Activated T-cell treated with anti-CD3 and anti-CD28 coated beads for 48 hours (primary cell): Measurements from ENCODE around the gene DMKN.
A peak's percentile ranks its signal among the peaks of the same experiment; 100 is the strongest.

Source experiments
- DNase-seq: peaks from one replicate; pipeline ENCODE4 v3.0.0-alpha.2; 2020; ENCODE audit warnings: low read depth

The DMKN gene, protein sequence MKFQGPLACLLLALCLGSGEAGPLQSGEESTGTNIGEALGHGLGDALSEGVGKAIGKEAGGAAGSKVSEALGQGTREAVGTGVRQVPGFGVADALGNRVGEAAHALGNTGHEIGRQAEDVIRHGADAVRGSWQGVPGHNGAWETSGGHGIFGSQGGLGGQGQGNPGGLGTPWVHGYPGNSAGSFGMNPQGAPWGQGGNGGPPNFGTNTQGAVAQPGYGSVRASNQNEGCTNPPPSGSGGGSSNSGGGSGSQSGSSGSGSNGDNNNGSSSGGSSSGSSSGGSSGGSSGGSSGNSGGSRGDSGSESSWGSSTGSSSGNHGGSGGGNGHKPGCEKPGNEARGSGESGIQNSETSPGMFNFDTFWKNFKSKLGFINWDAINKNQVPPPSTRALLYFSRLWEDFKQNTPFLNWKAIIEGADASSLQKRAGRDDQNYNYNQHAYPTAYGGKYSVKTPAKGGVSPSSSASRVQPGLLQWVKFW

DNA sequence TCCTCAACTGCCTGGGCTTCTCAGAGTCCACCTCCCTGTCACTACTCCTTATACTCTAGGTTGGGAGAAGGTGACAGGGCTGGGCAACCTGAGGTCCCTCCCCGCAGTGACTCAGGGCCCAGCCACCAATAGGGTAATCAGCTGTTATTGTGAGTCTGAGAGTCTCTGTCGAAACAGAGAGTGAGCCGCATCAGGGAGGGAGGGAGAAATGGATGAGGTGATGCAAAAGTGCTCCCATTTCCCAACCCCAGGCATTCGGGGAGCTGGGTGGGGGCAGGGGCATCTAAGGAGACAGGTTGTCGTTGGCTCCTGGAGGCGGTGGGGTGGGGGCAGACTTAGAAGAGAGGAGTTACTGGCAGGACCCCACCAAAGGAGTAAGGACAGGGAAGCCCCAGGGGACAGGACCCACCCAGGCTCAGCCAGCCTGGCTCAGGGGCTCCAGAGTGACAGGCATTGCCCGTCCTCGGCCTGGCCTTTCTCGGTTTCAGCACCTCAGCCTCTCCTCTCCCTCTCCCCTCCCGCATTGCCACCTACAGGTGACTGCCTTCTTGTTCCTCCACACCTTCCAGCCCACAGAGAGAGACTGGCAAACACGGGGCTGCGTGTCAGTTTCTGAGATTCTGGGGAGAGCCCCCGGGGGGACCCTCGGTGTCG is at the start of gene DMKN:
Gene DMKN, minus strand, starts transcription at position 22 of the 654 bp plus-strand sequence. CDS start 174 bp downstream, outside the sequence.
- no peak for DNase-seq

DNA sequence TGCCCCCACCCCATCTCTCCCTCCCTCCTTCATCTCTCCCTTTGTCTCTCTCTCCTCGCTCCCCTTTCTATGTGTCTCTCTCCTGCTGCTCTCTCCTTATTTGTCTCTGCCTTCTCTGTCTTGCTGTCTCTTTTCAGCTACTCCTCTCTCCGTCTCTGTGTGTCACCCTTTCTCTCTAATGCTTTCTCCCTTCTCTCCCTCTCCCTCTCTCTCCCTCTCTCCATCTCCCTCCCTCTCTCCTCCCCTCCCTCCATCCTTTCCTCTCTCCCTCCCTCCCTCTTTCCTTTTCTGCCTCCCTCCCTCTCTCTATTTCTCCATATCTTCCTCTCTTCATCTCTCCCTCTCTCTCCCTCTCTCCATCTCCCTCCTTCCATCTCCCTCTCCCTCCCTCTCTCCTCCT is 49.3 kb upstream of the DMKN start:
- DNase-seq: no peak

DNA sequence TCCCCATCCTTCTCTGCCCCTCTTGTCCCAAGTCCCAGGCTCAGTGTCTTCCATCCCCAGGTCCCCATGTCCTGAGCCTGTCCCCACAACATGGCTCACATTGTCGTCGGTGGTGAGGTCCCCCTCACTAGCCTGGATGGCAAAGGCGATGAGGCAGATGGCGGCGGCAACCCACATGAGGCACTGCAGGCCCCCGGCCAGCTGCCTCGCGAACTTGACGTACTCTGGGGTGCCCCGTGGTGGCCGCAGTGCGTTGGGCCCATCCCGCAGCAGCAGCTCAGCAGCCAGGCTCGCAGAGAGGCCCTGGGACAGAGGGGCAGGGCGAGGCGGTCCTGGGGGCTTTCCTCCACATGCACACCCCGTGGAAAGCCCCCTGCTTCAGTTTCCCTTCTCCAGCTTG is 48.9 kb upstream of the DMKN start:
- no peak for DNase-seq

DNA sequence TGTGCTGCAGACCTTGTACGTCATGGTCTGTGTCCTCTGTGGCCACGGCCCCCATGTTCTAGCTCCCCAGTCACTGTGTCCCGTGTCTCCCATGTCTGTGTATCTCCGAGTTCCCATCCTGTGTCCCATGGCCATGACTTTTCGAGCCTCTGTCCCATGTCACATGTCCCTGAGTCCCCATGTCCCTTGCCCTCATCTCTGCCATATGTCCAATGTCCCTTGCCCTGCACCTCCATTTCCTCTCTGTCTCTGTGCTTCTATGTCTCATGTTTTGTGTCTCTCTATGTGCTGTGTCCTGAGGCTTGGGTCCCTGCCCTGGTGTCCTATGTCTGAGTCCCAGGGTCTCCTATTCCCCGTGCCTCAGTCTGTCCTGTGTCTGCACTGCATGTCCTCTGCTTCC is 48.0 kb upstream of the DMKN start:
- DNase-seq: no peak

DNA sequence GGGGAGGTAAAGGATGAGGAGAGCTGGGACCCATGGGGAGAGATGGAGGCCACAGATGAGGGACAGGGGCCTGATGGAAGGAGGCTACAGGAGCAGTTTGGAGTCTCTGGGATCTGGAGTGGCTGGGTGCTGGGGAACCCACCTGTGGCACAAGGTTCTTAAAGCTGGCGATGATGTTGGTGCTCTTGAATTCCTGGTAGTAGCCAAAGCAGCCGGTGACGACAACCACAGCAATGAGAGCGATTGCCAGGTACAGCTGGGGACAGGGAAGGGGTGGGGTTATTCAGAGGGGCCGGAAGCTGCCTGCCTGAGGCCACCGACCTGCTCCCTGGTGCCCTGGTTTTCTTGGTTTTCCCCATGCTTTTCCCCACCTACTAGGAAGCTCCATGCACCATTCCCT is 47.2 kb upstream of the DMKN start:
- DNase-seq: no peak

DNA sequence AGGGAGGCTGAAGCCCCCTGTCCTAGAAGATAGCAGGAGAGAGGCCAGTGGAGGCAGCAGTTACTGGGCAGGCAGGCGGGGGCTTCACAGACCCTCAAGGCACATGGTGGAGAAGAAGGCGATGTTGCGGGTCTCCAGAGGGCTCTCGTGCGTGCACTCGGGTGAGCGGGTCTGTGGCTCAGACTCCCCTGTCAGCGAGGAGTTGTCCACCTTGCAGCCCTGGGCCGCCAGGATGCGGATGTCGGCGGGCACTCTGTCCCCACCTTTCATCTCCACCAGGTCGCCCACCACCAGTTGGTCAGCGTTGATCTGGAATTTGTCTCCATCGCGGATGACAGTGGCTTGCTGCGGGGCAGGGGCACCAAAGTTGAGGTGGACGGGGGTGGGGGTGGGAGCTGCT is 46.8 kb upstream of the DMKN start:
- no peak for DNase-seq

DNA sequence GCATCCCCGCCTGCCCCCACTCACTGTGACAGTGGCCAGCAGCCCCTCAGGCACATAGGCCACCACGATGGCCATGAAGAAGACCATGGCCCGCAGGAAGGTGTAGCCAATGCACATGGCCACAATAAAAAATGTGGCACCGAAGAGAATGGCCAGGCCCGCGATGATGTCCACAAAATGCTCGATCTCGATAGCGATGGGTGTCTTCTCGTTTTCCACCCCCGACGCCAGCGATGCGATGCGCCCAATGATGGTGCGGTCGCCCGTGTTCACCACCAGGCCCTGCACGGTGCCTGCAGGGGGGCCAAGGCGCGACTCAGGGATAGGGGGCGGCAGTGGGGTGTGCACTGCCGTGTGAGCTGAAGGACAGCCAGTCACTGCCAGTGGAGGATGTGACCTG is 46.3 kb upstream of the DMKN start:
- no peak for DNase-seq

DNA sequence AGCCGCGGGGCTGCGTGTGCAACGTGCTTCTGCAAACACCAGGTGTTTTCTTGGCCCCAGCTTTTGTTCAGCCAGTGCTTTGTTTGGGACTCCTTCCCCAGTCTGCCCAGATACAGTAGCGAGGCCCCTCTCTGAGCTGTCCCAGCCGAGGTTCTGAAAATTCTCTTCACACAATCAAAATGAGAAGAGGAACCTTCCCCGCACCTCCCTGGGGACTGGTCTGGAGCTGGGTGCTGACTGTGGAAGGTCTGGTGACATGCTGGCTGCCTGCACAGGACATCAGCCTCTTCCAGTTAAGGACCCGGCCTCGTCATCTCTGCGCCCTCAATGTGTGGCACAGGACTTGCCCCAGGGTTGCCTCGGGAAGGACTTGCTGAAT is 45.8 kb upstream of the DMKN start:
- DNase-seq: no peak

DNA sequence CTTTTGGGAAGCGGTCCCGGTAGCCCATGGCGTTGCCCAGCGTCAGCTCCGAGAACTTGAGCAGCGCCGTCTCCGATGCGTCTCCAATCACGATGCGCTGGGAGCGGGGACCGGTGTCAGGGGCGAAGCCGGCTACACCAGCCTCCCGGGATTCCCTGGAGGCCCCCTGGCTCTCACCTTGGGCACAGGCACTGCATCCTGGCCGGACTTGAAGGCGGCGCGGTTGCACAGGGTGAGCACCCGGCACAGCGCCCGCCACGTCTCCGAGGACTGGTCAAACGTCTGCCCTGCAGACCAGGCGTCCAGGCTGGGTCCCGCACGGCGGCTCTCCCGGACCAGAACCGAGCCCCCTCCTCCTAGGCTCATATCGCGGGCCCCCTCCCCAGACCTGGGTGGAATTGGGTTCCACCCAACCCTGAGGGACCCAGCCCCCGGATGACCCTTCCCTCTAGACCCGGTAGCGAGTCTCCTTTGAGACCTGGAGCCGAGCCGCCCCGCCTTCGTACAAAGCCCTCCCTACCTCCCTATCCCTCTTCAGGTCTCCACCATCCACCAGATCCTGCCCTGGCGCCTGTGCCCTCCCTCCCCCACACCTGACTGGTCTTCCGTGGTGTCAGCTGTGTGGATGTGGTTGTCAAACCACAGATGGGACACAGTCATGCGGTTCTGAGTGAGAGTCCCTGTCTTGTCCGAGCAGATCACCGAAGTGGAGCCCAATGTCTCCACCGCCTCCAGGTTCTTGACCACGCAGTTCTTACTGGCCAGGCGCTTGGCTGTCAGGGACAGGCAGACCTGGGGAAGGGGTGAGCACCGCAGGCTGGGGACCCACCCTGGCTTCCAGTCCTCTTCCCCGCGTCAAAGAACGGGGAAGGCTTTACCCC is 45.2 kb upstream of the DMKN start:
- no peak for DNase-seq

DNA sequence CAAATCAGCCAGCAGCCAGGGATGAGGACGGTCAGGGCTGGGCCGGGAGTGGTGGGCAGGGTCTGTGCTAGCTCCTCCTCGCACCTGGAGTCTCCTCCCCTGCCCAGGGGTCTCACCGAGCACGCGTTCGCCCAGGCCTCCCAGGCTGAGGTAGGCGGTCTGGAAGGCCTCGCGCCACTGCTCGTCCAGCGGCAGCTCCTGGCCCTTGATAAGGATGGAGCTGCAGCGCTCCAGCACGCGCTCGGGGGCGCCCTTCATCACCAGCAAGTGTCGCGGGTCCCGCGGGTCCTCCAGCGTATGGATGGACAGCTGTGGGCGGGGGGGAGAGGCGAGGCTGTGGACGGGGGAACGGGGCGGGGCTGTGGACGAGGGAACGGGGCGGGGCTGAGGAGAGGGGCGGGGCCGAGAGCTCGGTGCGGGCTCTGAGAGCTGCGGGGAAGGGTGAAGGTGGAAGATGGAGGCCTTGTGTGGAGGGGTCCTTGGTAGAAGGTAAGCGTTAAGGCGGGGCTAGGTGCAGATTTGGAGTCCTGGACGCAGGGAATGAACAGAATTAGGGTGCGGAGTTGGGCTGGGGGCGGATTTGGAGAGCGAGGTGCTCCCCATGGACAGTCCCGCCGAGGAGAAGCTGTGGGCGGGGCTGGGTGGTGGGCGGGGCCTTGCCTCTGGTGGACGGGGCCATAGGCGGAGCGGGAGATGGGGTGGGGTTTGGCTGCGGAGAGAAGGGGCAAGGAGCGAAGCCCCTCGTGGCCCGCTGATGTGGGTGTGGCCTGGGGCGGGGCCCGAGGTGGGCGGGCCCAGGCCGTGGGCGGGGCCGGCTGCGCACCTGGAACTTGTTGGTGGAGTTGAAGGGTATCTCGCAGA is 44.3 kb upstream of the DMKN start:
- peak; percentile 56 for DNase-seq

DNA sequence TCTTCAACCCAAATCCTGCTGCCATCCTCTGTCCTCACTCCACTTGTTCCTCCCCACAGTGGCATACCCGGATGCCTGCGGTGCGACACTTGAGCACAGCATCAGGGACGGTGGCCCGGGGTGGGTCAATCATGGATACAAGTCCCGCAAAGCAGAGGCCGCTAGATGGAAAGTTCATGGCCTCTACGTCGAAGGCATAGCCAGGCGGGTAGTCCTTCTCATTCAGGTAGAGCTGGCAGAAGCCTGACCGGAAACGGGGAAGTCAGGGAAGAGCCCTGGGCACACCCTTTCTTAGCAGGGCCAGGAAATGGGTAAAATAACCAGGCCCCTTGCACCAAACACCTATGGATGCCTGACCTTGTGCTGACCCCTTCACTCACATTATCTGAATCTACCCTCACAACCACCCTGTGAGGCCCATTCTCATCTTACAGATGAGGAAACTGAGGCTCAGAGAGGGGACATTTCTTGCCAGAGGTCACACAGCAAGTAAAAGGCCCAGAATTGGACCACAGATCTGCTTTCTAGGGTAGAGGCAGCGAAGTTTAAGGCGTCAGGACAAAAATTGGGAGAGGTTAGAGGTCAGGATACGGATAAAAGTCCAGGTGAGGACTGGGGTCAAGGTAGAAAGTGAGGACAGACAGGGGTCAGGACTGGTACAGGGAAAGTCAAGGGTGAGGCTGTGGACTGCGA is 43.5 kb upstream of the DMKN start:
- DNase-seq: no peak

DNA sequence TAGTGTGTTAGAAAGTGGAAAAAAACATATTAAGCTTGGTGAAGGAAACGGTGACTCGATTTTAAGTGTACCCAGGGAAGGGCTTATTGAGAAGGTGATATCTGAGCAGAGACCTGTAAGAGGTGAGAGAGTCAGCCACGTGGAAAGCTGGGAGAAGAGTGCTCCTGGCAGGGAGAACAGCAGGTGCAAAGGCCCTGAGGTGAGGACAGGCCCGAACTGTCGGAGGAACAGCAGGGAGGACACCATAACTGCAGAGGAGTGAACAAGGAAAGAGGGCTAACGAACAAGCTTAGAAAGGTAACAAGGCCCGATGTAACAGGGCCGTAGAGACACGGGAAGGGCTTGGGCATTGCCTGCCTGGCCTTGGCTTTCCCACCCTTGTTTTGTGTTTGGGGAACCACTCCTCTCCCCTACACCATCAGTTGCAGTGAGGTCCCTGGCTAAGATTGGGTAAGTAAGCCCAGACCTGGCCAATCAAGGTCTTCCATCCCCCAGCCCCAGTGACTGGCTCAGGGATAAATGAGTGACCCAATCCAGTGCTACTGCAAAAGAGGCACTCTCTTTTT is 42.7 kb upstream of the DMKN start:
- DNase-seq: no peak

DNA sequence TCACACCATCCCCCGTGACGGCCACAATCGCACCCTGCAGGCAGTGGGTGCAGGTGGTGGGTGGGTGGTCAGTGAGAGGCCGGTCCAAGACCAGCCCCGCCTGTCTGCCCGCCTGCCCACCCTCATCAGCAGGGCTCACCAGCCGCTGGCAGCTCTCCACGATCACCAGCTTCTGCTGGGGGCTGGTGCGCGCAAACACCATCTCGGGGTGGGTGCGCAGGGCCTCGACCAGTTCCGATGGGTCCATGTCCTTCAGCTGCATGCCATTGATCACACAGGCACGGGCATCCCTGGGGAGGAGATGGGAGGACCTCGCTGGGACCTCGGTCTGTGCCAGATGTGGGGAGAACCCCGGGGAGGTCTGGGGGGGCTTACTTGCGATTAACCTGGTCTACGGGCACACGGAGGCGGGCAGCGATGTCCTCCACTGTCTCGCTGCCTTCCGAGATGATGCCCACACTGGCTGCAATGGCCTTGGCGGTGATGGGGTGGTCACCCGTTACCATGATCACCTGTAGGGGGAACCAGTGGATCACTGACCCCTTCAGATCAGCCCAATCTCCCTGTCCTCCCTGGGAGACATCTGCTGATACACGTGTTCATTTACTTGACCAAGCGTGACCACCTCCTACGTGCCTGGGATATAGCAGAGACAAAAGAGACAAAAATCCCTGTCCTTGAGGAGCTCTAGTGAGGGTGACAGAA is 42.0 kb upstream of the DMKN start:
- DNase-seq: no peak

DNA sequence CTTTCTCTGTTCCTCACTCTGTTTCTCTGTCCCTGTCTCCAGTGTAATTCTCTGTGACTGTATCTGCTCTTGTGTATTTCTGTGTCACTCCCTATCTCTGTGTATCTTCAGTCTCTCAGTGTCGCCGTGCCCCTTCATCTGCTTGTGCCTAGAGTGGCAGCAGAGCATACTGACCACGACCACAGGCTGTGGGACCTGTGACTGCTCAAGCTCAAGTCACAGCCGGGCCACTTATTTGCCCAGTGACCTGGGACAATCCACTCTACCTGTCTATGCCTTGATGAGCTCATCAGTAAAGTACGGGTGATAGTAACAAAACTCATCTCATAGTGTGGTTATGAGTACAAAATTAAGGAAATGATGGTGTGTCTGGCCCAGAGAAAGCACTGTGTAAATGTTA is 40.6 kb upstream of the DMKN start:
- no peak for DNase-seq

DNA sequence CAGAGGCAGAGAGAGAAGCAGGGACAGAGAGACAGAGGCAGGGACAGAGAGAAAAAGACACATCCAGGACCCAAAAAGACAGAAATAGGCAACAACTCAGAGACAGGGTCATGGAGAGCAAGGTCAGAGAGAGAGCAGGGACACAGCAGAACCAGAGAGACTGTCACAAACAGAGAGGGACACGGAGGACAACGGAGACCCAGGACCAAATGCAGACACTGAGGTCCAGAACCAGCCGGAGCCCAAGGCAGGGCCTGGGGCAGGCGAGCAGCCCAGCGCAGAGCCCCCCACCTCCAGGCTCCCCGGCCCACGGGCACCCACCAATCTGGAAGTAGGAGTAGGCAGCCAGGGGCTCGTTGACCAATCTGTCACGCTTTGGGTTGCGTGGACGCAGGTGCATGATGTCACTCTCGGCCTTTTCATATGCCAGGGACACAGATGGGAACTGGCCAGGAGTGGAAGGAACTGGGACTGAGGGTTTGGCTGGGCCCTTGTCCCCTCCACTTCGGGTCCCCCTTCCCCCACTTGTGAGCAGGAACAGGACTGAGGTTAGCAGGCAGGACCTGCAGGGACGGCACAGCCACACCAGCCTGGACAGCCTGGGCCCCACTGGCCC is 40.0 kb upstream of the DMKN start:
- DNase-seq: no peak

DNA sequence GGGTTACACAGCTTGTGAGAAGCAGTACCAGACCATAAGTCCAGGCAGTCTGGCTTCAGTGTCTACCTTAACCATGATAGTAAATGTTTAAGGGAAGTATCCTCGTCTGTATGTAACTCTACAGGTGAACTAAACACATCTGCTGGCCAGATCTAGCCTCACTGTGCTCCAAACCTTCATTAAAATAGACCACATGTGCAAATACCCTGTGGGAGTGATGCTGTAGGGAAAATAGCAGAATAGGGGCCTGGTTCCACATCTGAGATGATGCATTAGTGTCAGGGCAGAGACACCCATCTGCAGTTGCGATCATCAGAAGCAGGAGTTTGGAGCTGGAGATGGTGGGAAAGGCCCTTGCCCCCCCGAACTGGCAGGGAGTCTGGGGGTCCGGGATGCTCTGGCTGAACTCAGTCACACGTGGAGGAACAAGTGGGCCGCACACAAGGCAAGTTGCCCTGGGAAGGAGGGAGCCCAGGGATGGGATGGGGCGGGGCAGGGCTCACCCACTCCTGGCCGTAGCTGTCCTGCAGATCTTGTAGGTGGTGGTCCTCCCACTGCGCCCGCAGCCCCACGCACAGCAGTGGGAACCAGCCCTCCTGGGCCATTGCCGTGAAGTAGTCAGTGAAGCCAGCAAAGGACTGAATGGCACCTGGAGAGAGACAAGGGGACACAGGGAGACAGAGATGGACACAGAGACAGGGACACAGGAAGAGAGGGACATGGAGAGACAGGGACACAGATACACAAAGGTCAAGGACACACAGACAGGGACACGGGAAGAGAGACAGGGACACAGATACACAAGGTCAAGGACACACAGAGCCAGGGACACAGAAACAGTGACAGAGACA is 39.3 kb upstream of the DMKN start:
- DNase-seq: no peak

DNA sequence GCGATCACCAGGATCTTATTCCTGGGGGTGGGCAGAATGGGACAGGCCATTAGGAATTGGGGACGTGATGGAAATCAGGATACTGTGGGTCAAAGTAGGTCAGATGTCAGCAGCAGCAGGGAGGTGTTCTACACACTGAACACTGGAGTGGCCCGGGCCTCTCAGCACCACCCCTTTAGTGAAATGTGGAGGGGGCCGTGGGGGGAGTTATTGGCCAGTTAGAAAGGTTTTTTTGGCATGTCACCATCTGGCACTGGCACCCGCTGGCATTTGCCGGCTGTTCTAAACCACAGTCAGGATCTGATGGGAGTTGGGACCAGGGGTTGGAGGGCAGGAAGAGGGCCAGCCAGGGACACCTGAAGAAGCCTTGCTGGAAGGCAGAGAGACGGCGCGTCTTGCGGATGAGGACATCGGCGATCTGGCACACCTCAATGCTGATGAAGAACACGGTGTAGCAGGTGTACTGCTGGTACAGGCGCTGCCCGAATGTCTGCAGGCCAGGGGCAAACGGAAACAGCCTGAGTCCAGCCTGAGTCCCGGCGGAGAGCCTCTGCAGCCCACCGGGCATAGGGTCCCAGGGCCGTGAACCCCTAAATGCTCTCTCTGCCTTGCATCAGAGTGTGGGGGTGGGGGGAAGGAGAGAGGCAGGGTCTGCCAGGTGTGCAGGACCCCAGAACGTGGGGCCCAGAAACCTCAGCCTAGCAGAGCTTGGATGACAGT is 37.8 kb upstream of the DMKN start:
- no peak for DNase-seq
